PC-3 (cell line): ENCODE results near the gene C1QTNF12.

Experiments
- EZH2 ChIP-seq: fragments of 300-600 bp; sonication (generic); IDR thresholded peaks from one replicate; pipeline ENCODE4 v1.6.1; 2017; ENCODE audit warnings: antibody characterized with exemption, mild to moderate bottlenecking, low read length; ENCODE audit not compliant: unreplicated experiment
- TF ChIP-seq, protein P1 (sequence below): fragments of 300-600 bp; sonication (generic); conservative IDR thresholded peaks from 2 replicates; pipeline ENCODE4 v1.5.1; 2017; ENCODE audit warnings: antibody characterized with exemption, low read depth, mild to moderate bottlenecking, low read length

DNA sequence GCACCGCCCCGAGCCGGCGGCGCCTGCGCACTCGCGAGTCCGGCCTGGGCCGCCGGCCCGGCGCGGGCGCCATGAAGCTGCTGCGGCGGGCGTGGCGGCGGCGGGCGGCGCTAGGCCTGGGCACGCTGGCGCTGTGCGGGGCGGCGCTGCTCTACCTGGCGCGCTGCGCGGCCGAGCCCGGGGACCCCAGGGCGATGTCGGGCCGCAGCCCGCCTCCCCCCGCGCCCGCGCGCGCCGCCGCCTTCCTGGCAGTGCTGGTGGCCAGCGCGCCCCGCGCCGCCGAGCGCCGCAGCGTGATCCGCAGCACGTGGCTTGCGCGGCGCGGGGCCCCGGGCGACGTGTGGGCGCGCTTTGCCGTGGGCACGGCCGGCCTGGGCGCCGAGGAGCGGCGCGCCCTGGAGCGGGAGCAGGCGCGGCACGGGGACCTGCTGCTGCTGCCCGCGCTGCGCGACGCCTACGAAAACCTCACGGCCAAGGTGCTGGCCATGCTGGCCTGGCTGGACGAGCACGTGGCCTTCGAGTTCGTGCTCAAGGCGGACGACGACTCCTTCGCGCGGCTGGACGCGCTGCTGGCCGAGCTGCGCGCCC, 14.2 kb downstream of the C1QTNF12 start, which contains the start of gene B3GALT6:
- TF ChIP-seq, protein P1, sequence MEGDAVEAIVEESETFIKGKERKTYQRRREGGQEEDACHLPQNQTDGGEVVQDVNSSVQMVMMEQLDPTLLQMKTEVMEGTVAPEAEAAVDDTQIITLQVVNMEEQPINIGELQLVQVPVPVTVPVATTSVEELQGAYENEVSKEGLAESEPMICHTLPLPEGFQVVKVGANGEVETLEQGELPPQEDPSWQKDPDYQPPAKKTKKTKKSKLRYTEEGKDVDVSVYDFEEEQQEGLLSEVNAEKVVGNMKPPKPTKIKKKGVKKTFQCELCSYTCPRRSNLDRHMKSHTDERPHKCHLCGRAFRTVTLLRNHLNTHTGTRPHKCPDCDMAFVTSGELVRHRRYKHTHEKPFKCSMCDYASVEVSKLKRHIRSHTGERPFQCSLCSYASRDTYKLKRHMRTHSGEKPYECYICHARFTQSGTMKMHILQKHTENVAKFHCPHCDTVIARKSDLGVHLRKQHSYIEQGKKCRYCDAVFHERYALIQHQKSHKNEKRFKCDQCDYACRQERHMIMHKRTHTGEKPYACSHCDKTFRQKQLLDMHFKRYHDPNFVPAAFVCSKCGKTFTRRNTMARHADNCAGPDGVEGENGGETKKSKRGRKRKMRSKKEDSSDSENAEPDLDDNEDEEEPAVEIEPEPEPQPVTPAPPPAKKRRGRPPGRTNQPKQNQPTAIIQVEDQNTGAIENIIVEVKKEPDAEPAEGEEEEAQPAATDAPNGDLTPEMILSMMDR: no peak
- TF ChIP-seq EZH2: no peak
